ENCODE data around the gene WAPL. TPM values are rescaled to one million over a fixed set of nuclear protein-coding genes. Genes with fewer than 3 reads are reported as not detected.

WAPL gene
- total RNA-seq, 2 experiments from 2014 or later: 34.3 TPM

DNA sequence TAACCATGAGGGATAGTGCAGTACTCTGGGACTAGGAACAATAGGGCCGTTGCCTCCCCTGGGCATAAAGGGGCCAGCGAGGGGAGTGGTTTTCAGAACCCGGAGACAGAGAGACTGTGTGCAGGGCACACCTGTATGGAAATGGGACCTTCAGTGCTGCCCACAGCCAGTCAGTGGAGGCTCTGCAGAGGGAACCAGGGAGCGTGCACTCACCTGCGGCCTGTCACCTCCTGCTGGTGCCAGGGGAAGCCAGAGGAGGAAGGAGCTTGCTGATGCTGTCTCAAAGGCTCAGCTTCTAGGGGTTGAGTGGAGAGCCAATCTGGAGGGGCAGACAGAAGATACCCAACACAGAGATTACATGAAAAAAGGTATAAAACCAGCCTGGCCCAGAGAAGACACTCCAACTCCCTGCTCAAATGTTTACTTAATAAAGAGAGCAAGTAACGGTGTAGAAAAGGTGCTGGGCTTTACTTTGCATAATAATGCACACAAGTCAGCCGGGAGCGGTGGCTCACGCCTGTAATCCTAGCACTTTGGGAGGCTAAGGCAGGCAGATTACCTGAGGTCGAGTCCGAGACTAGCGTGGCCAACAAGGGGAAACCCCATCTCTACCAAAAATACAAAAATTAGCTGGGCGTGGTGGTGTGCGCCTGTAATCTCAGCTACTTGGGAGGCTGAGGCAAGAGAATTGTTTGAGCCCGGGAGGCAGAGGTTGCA lies 35.5 kb upstream of the WAPL start:
- no peak overlapping the region for H3K27ac Mint-ChIP-seq
- Histone ChIP-seq H3K27me3 (ENCODE audit: control insufficient read depth in 1 of 2, insufficient read depth in 2 of 2, low read length in 2 of 2) (no peaks in the 10 kb centered on the region), H3K4me3 (ENCODE audit: low read length) (no peak overlapping the region), H3K4me1 (ENCODE audit: insufficient read depth, low read length) (no peaks in the 10 kb centered on the region), H3K36me3 (ENCODE audit: insufficient read depth, low read length) (no peaks in the 10 kb centered on the region), H3K27ac (ENCODE audit: low read depth in 1 of 2, low read length in 2 of 2) (no peak overlapping the region), H3K9me3 (ENCODE audit: control insufficient read depth in 1 of 2, insufficient read depth in 1 of 2, low read length in 2 of 2) (no peaks in the 10 kb centered on the region)
- intact Hi-C loops (cut with DNase I, micrococcal nuclease): no loop called here
- H3K4me1 Mint-ChIP-seq (ENCODE audit: low read depth): no peaks in the 10 kb centered on the region
- TF ChIP-seq, protein P1, sequence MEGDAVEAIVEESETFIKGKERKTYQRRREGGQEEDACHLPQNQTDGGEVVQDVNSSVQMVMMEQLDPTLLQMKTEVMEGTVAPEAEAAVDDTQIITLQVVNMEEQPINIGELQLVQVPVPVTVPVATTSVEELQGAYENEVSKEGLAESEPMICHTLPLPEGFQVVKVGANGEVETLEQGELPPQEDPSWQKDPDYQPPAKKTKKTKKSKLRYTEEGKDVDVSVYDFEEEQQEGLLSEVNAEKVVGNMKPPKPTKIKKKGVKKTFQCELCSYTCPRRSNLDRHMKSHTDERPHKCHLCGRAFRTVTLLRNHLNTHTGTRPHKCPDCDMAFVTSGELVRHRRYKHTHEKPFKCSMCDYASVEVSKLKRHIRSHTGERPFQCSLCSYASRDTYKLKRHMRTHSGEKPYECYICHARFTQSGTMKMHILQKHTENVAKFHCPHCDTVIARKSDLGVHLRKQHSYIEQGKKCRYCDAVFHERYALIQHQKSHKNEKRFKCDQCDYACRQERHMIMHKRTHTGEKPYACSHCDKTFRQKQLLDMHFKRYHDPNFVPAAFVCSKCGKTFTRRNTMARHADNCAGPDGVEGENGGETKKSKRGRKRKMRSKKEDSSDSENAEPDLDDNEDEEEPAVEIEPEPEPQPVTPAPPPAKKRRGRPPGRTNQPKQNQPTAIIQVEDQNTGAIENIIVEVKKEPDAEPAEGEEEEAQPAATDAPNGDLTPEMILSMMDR (IDR thresholded peaks at IDR 0.05): no peak
- ChIA-PET POLR2A (no interaction called here), CTCF (no interaction called here)
- no peak overlapping the region for H3K4me3 Mint-ChIP-seq
- no peaks in the 10 kb centered on the region for H3K27me3 Mint-ChIP-seq
- no peaks in the 10 kb centered on the region for H3K36me3 Mint-ChIP-seq (ENCODE audit: low read depth)
- ATAC-seq (ENCODE audit: poor library complexity) (no peak), DNase-seq (no peak)
- H3K9me3 Mint-ChIP-seq: no peaks in the 10 kb centered on the region

DNA sequence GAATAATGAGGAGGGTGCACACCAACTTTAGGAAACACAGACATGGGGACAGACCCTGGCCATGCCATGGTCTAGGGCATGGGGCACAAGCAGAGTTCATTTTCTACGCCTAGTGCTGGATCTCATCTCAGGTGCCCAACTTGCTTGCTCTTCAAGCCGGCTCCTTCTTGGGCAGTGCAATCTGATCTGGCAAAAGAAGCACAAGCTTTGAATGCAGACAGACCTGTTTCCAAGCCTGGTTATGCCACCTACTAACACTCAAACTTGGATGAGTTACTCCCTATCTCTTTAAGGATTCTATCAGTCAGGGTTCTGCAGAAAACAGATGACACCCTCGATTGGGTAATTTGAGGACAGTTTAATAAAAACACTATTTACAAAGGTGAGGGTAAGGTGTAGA lies 34.9 kb upstream of the WAPL start:
- no peak overlapping the region for H3K4me3 ChIP-seq (ENCODE audit: low read length)
- Mint-ChIP-seq H3K27me3 (no peaks in the 10 kb centered on the region), H3K4me3 (no peak overlapping the region), H3K4me1 (ENCODE audit: low read depth) (no peaks in the 10 kb centered on the region), H3K36me3 (ENCODE audit: low read depth) (no peaks in the 10 kb centered on the region), H3K9me3 (no peaks in the 10 kb centered on the region), H3K27ac (no peak overlapping the region)
- no peaks in the 10 kb centered on the region for H3K9me3 ChIP-seq (ENCODE audit: control insufficient read depth in 1 of 2, insufficient read depth in 1 of 2, low read length in 2 of 2)
- H3K4me1 ChIP-seq (ENCODE audit: insufficient read depth, low read length): no peaks in the 10 kb centered on the region
- H3K27ac ChIP-seq (ENCODE audit: low read depth in 1 of 2, low read length in 2 of 2): no peak overlapping the region
- CTCF ChIA-PET: no interaction called here
- DNase-seq (no peak), ATAC-seq (ENCODE audit: poor library complexity) (no peak)
- intact Hi-C loops (cut with DNase I, micrococcal nuclease): no loop called here
- TF ChIP-seq, protein P1 (IDR thresholded peaks at IDR 0.05): no peak
- H3K36me3 ChIP-seq (ENCODE audit: insufficient read depth, low read length): no peaks in the 10 kb centered on the region
- H3K27me3 ChIP-seq (ENCODE audit: control insufficient read depth in 1 of 2, insufficient read depth in 2 of 2, low read length in 2 of 2): no peaks in the 10 kb centered on the region
- POLR2A ChIA-PET: no interaction called here

DNA sequence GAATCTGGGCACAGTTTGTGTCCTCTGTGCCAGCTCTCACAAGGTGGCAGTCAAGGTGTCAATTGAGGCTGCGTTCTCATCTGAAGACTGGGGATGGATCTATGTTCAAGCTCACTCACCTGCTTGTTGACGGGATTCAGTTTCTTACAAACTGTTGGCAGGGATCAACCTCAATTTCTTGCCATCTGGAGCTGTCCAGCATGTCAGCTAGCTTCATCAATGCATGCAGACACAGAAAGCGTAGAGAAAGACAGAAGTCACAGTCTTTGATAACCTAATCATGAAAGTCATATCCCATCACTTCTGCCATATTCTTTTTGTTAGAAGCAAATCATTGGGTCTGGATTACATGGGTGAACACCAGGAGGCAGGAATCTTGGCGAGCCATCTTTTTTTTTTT lies 32.0 kb upstream of the WAPL start:
- no peaks in the 10 kb centered on the region for H3K9me3 ChIP-seq (ENCODE audit: control insufficient read depth in 1 of 2, insufficient read depth in 1 of 2, low read length in 2 of 2)
- H3K4me1 ChIP-seq (ENCODE audit: insufficient read depth, low read length): no peaks in the 10 kb centered on the region
- DNase-seq (no peak), ATAC-seq (ENCODE audit: poor library complexity) (no peak)
- POLR2A ChIA-PET: no interaction called here
- no peak overlapping the region for H3K4me3 ChIP-seq (ENCODE audit: low read length)
- H3K27ac ChIP-seq (ENCODE audit: low read depth in 1 of 2, low read length in 2 of 2): no peak overlapping the region
- TF ChIP-seq, protein P1 (IDR thresholded peaks at IDR 0.05): no peak
- CTCF ChIA-PET: no interaction called here
- H3K27me3 ChIP-seq (ENCODE audit: control insufficient read depth in 1 of 2, insufficient read depth in 2 of 2, low read length in 2 of 2): no peaks in the 10 kb centered on the region
- H3K9me3 Mint-ChIP-seq: no peaks in the 10 kb centered on the region
- H3K36me3 ChIP-seq (ENCODE audit: insufficient read depth, low read length): no peaks in the 10 kb centered on the region
- H3K4me3 Mint-ChIP-seq: no peak overlapping the region
- H3K27me3 Mint-ChIP-seq: no peaks in the 10 kb centered on the region
- no peaks in the 10 kb centered on the region for H3K36me3 Mint-ChIP-seq (ENCODE audit: low read depth)
- H3K4me1 Mint-ChIP-seq (ENCODE audit: low read depth): no peaks in the 10 kb centered on the region
- intact Hi-C loops (cut with DNase I, micrococcal nuclease): no loop called here
- no peak overlapping the region for H3K27ac Mint-ChIP-seq

Data from CD4-positive, alpha-beta T cell (primary cell).